ENCODE measurements around the gene THAP2.

Gene THAP2

DNA sequence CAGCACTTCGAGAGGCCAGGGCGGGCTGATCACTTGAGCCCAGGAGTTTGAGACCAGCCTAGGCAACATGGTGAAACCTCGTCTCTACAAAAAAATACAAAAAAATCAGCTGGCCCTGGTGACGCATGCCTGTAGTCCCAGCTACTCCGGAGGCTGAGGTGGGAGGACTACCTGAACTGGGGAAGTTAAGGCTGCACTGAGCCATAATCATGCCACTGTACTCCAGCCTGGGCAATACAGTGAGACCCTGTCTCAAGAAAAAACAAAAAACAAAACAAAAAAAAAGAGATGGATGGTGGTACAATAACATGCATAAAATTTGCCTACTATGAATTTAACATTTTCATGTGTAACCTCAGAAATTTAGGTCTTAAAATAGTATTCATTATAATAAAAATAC lies 2.2 kb downstream of the THAP2 start:
- Histone ChIP-seq H3K27me3 (ENCODE audit: insufficient read depth, poor library complexity, severe bottlenecking) (no peaks in the 10 kb centered on the region), H3K4me3 (replicated peaks; ENCODE audit: insufficient read depth, low read length) (no peak overlapping the region), H3K27ac (replicated peaks) (no peak overlapping the region)
- DNase-seq (ENCODE audit: low read depth in 1 of 2, low spot score in 1 of 2): no peak
- TF ChIP-seq POLR2AphosphoS5 (IDR thresholded peaks at IDR 0.05; ENCODE audit: low read depth): no peak
- TF ChIP-seq GABPA (IDR thresholded peaks at IDR 0.05; ENCODE audit: low read depth): no peak
- TF ChIP-seq, protein P1, sequence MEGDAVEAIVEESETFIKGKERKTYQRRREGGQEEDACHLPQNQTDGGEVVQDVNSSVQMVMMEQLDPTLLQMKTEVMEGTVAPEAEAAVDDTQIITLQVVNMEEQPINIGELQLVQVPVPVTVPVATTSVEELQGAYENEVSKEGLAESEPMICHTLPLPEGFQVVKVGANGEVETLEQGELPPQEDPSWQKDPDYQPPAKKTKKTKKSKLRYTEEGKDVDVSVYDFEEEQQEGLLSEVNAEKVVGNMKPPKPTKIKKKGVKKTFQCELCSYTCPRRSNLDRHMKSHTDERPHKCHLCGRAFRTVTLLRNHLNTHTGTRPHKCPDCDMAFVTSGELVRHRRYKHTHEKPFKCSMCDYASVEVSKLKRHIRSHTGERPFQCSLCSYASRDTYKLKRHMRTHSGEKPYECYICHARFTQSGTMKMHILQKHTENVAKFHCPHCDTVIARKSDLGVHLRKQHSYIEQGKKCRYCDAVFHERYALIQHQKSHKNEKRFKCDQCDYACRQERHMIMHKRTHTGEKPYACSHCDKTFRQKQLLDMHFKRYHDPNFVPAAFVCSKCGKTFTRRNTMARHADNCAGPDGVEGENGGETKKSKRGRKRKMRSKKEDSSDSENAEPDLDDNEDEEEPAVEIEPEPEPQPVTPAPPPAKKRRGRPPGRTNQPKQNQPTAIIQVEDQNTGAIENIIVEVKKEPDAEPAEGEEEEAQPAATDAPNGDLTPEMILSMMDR (IDR thresholded peaks at IDR 0.05; ENCODE audit: insufficient read depth, low read length): no peak
- TF ChIP-seq, protein P2, sequence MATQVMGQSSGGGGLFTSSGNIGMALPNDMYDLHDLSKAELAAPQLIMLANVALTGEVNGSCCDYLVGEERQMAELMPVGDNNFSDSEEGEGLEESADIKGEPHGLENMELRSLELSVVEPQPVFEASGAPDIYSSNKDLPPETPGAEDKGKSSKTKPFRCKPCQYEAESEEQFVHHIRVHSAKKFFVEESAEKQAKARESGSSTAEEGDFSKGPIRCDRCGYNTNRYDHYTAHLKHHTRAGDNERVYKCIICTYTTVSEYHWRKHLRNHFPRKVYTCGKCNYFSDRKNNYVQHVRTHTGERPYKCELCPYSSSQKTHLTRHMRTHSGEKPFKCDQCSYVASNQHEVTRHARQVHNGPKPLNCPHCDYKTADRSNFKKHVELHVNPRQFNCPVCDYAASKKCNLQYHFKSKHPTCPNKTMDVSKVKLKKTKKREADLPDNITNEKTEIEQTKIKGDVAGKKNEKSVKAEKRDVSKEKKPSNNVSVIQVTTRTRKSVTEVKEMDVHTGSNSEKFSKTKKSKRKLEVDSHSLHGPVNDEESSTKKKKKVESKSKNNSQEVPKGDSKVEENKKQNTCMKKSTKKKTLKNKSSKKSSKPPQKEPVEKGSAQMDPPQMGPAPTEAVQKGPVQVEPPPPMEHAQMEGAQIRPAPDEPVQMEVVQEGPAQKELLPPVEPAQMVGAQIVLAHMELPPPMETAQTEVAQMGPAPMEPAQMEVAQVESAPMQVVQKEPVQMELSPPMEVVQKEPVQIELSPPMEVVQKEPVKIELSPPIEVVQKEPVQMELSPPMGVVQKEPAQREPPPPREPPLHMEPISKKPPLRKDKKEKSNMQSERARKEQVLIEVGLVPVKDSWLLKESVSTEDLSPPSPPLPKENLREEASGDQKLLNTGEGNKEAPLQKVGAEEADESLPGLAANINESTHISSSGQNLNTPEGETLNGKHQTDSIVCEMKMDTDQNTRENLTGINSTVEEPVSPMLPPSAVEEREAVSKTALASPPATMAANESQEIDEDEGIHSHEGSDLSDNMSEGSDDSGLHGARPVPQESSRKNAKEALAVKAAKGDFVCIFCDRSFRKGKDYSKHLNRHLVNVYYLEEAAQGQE (IDR thresholded peaks at IDR 0.05; ENCODE audit: insufficient replicate concordance, low read depth): no peak
- TF ChIP-seq SPI1 (IDR thresholded peaks at IDR 0.05; ENCODE audit: borderline replicate concordance, low read depth): no peak

DNA sequence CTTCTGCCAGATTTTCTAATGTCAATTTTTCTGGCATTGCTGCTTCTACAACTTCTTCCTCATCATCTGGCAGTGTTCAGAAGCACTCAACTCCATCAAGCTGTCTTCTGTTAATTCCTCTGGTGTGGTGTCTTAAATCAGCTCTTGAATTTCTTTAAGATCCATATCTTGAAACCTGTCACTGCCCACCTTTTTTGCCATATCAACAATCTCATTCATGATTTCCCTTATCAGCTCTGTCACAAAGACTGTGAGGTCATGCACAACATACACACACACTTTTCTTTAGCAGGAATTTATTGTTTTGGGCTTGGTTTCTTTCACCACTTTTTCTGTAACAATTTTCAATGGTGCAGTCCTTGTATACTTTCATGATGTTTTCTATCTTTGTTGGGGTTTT lies 7.2 kb downstream of the THAP2 start:
- H3K27me3 ChIP-seq (ENCODE audit: insufficient read depth, poor library complexity, severe bottlenecking): no peaks in the 10 kb centered on the region
- H3K4me3 ChIP-seq (replicated peaks; ENCODE audit: insufficient read depth, low read length): no peak overlapping the region
- TF ChIP-seq, protein P2 (IDR thresholded peaks at IDR 0.05; ENCODE audit: insufficient replicate concordance, low read depth): no peak
- TF ChIP-seq GABPA (IDR thresholded peaks at IDR 0.05; ENCODE audit: low read depth) (no peak), POLR2AphosphoS5 (IDR thresholded peaks at IDR 0.05; ENCODE audit: low read depth) (no peak), SPI1 (IDR thresholded peaks at IDR 0.05; ENCODE audit: borderline replicate concordance, low read depth) (no peak)
- TF ChIP-seq, protein P1 (IDR thresholded peaks at IDR 0.05; ENCODE audit: insufficient read depth, low read length): no peak
- no peak for DNase-seq (ENCODE audit: low read depth in 1 of 2, low spot score in 1 of 2)
- H3K27ac ChIP-seq (replicated peaks): no peak overlapping the region

DNA sequence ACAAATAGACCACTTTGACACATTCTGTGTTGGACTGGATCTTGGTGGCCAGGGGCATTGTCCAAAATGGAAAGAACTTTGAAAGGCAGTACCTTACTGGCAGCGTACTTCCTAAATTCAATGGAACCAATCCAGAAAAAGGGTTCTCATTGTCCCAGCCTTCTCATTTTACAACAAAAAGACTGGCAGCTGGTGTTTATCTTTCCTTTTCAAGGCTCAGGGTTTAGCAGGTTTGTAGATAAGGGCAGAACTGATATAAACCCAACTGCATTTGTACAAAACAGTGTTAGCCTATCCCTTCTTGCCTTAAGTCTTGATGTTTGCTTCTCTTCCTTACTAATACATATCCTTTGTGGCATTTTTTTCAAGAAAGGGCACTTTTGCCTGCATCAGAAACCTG lies 7.7 kb downstream of the THAP2 start:
- no peak overlapping the region for H3K4me3 ChIP-seq (replicated peaks; ENCODE audit: insufficient read depth, low read length)
- no peaks in the 10 kb centered on the region for H3K27me3 ChIP-seq (ENCODE audit: insufficient read depth, poor library complexity, severe bottlenecking)
- TF ChIP-seq, protein P2 (IDR thresholded peaks at IDR 0.05; ENCODE audit: insufficient replicate concordance, low read depth): no peak
- TF ChIP-seq GABPA (IDR thresholded peaks at IDR 0.05; ENCODE audit: low read depth) (no peak), POLR2AphosphoS5 (IDR thresholded peaks at IDR 0.05; ENCODE audit: low read depth) (no peak), SPI1 (IDR thresholded peaks at IDR 0.05; ENCODE audit: borderline replicate concordance, low read depth) (no peak)
- TF ChIP-seq, protein P1 (IDR thresholded peaks at IDR 0.05; ENCODE audit: insufficient read depth, low read length): no peak
- no peak for DNase-seq (ENCODE audit: low read depth in 1 of 2, low spot score in 1 of 2)
- no peak overlapping the region for H3K27ac ChIP-seq (replicated peaks)

All from HL-60 (cell line).